Lung (tissue), 12 donors: Measurements from ENCODE around the gene PCDHA13. TPM values are rescaled to one million over a fixed set of nuclear protein-coding genes. Genes with fewer than 3 reads are reported as not detected.

Experiments
- ATAC-seq: fragments of 200-7000 bp; cut with Tn5 transposase; one replicate; pipeline ENCODE4 v1.9.1; 2020; ENCODE audit warnings: moderate number of reproducible peaks; ENCODE audit not compliant: insufficient read depth, low FRiP score
- DNase-seq, 3 donors: peaks; one replicate each; pipeline ENCODE4 v3.0.0-alpha.2; 2013 to 2017
- H3K27ac ChIP-seq, 2 donors: one replicate each; pipeline ENCODE4 v1.5.1; 2013; ENCODE audit warnings: mild to moderate bottlenecking in 2 of 2, moderate library complexity in 2 of 2, control low read depth in 1 of 2, inconsistent platforms in 1 of 2, low read depth in 1 of 2, low read length in 1 of 2
- H3K27me3 ChIP-seq, 3 donors: one replicate each; pipeline ENCODE4 v1.5.1; 2013; ENCODE audit warnings: low read length in 2 of 3; ENCODE audit not compliant: control insufficient read depth in 3 of 3, insufficient read depth in 3 of 3
- H3K36me3 ChIP-seq, 4 donors: one replicate each; pipeline ENCODE4 v1.5.1; 2013; ENCODE audit warnings: low read length in 4 of 4, mild to moderate bottlenecking in 1 of 4, moderate library complexity in 1 of 4; ENCODE audit not compliant: control insufficient read depth in 4 of 4, insufficient read depth in 4 of 4
- H3K4me1 ChIP-seq, 5 donors: one replicate each; pipeline ENCODE4 v1.5.1; 2013; ENCODE audit warnings: low read length in 5 of 5, mild to moderate bottlenecking in 2 of 5, moderate library complexity in 1 of 5; ENCODE audit not compliant: control insufficient read depth in 5 of 5, insufficient read depth in 5 of 5
- H3K4me3 ChIP-seq: one replicate; pipeline ENCODE4 v1.5.1; 2013; ENCODE audit warnings: mild to moderate bottlenecking, control low read depth, moderate library complexity
- H3K9ac ChIP-seq, 2 donors: one replicate each; pipeline ENCODE4 v1.5.1; 2013; ENCODE audit warnings: low read length in 2 of 2, control low read depth in 1 of 2; ENCODE audit not compliant: insufficient read depth in 1 of 2
- H3K9me3 ChIP-seq, 4 donors: one replicate each; pipeline ENCODE4 v1.5.1; 2013; ENCODE audit warnings: low read length in 3 of 4, mild to moderate bottlenecking in 1 of 4, moderate library complexity in 1 of 4; ENCODE audit not compliant: control insufficient read depth in 4 of 4, insufficient read depth in 3 of 4
- WGBS, 2 donors: extraction: QIAGEN DNeasy Blood & Tissue Kit; methylation state at CpG; one replicate each; pipeline ENCODE4 v1.1.7; 2013; 5-methylcytosine and 5-hydroxymethylcytosine counted together
- polyA plus RNA-seq, 2 donors: library from polyadenylated mRNA; stranded (reverse); fragments of 200-250 nt; gene quantifications; one replicate each; pipeline ENCODE4 v1.2.1, GENCODE V29; 2013
- total RNA-seq, 2 donors: library from RNA; depleted of rRNA in 1 of 2; stranded (reverse); fragments of >200 nt in 1 of 2; gene quantifications; one replicate each; pipeline ENCODE4 v1.2.1, GENCODE V29; 2014 to 2021
- TF ChIP-seq, protein P1 (sequence below): IDR thresholded peaks from 2 replicates; pipeline ENCODE4 v1.5.1; 2012; ENCODE audit warnings: mild to moderate bottlenecking; ENCODE audit errors: control extremely low read depth, extremely low read depth
- donor health status: control.
- donor health status: control.
- donor health status: Bipolar disorder and iron deficiency.
- donor health status: healthy.
- donor health status: DM: yes; HTN: yes; CAD: no.

The PCDHA13 gene
- total and polyA plus RNA-seq, 4 donors, result 0.15 to 2.9 (median 0.89) TPM

DNA sequence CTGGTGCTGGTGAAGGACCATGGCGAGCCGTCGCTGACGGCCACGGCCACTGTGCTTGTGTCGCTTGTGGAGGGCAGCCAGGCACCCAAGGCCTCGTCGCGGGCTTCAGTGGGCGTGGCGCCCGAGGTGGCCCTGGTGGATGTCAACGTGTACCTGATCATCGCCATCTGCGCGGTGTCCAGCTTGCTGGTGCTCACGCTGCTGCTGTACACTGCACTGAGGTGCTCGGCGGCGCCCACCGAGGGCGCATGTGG is 24.0 kb upstream of the PCDHA13 start:
- H3K36me3 ChIP-seq, result no peaks in the 10 kb centered on the region
- H3K9ac ChIP-seq, result no peak overlapping the region
- DNase-seq (no peak), ATAC-seq (no peak)
- TF ChIP-seq, protein P1, sequence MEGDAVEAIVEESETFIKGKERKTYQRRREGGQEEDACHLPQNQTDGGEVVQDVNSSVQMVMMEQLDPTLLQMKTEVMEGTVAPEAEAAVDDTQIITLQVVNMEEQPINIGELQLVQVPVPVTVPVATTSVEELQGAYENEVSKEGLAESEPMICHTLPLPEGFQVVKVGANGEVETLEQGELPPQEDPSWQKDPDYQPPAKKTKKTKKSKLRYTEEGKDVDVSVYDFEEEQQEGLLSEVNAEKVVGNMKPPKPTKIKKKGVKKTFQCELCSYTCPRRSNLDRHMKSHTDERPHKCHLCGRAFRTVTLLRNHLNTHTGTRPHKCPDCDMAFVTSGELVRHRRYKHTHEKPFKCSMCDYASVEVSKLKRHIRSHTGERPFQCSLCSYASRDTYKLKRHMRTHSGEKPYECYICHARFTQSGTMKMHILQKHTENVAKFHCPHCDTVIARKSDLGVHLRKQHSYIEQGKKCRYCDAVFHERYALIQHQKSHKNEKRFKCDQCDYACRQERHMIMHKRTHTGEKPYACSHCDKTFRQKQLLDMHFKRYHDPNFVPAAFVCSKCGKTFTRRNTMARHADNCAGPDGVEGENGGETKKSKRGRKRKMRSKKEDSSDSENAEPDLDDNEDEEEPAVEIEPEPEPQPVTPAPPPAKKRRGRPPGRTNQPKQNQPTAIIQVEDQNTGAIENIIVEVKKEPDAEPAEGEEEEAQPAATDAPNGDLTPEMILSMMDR, result no peak
- 55% methylated on average over 21 of the region's 22 CpGs; no CpG with 5 or more reads in 1 of the 2 donors for WGBS, 2 donors
- H3K27ac ChIP-seq, result no peak overlapping the region
- H3K4me1 ChIP-seq, result no peaks in the 10 kb centered on the region
- peaks cover 0 to 14% (median 4%) of the 10 kb centered on the region in 4 donors for H3K9me3 ChIP-seq
- H3K4me3 ChIP-seq, result no peak overlapping the region
- peaks cover 0 to under 1% (median 0%) of the 10 kb centered on the region in 3 donors for H3K27me3 ChIP-seq

DNA sequence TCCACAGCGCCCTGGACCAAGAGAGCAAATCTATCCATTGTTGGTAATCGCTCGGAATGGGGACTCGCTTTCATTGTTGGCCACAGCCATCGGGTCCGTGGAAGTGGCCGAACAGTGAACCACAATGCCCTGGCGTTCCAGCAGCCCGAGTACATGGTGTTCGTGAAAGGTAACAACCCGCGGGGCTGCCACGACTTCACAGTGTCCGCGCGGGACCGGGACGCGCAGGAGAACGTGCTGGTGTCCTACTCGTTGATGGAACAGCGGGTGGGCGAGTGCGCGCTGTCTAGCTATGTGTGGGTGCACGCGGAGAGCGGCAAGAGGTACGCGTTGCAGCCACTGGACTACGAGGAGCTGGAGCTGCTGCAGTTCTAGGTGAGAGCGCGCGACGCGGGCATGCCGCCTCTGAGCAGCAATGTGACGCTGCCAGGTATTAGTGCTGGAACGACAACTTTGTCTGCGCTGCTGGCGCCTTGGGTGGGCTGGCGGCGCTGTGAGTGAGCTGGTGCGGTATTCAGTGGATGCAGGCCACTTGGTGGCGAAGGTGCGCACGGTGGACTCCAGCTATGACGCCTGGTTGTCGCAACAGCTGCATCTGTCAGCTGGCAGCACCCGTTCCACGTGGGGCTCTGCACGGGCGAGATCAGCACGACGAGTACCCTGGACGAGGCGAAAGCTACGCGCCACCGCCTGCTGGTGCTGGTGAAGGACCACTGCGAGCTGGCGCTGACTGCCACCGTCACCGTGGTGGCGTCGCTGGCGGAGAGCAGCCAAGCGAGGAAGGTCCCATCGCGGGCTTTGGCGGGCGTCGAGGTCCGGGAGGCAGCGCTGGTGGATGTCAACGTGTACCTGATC is 19.3 kb upstream of the PCDHA13 start:
- Histone ChIP-seq H3K9me3 (peaks cover 0 to 18% (median 2%) of the 10 kb centered on the region in 4 donors), H3K4me3 (no peak overlapping the region), H3K4me1 (no peaks in the 10 kb centered on the region), H3K27me3 (peaks cover 0 to 3% (median 0%) of the 10 kb centered on the region in 3 donors), H3K36me3 (no peaks in the 10 kb centered on the region), H3K27ac (no peak overlapping the region), H3K9ac (no peak overlapping the region)
- 43 to 49% methylated on average over 76 of the region's 76 CpGs for WGBS, 2 donors
- TF ChIP-seq, protein P1, result no peak
- DNase-seq (no peak), ATAC-seq (no peak)

DNA sequence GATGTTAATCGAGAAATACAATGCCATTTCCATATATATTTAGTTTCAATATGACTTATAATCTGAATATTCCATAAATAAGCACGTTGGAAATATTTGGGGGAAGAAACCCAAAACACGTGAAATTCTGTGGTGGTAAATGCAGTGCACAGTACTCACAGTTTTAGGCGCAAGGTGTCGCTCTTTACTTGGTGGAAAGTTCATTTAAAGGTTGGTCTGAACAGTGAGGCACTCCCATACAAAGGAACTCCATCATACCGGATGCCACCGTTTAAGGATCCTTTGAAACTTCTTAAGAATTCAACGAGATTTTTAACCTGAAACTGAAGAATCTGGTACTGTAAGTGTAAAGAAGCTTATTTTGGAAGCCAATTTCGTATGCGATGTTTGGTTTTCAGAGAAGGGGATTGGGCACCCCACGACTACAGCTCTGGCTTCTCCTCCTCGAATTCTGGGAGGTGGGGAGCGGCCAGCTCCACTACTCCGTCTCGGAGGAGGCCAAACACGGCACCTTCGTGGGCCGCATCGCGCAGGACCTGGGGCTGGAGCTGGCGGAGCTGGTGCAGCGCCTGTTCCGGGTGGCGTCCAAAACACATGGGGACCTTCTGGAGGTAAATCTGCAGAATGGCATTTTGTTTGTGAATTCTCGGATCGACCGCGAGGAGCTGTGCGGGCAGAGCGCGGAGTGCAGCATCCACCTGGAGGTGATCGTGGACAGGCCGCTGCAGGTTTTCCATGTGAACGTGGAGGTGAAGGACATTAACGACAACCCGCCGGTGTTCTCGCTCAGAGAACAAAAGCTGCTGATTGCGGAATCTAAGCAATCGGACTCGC is 13.0 kb upstream of the PCDHA13 start, which contains the start of gene PCDHA11:
Gene PCDHA11, plus strand, starts transcription at position 237 of the 834 bp plus-strand sequence. Its CDS starts 147 bp downstream, at position 384.
- H3K4me1 ChIP-seq, result peaks cover 0 to 1% (median 0%) of the 10 kb centered on the region in 5 donors
- no peak within 1 kb of the TSS for H3K9ac ChIP-seq
- no peak within 1 kb of the TSS for H3K27ac ChIP-seq
- 15% methylated on average over 41 of the region's 41 CpGs for WGBS, 2 donors
- TF ChIP-seq, protein P1, result no peak
- no peaks in the 10 kb centered on the region for H3K36me3 ChIP-seq
- H3K9me3 ChIP-seq, result peaks cover 0 to 26% (median 3%) of the 10 kb centered on the region in 4 donors
- DNase-seq, result peak in 2 of 3 donors; percentile 23 to 29
- ATAC-seq, result no peak
- peaks cover 0 to 6% (median 0%) of the 10 kb centered on the region in 3 donors for H3K27me3 ChIP-seq
- no peak within 1 kb of the TSS for H3K4me3 ChIP-seq
